HG03139 (cell line): ENCODE results near the gene SPEF1.
"Not testable (repeated sequence)": the region's sequence is repeated elsewhere in the genome, so short reads cannot be mapped to it uniquely, and the experiment has no call there.

Experiments
- ATAC-seq: cut with Tn5 transposase; IDR thresholded peaks from one replicate; pipeline ENCODE4 v1.9.1; 2021; ENCODE audit not compliant: unreplicated experiment

Gene SPEF1

DNA sequence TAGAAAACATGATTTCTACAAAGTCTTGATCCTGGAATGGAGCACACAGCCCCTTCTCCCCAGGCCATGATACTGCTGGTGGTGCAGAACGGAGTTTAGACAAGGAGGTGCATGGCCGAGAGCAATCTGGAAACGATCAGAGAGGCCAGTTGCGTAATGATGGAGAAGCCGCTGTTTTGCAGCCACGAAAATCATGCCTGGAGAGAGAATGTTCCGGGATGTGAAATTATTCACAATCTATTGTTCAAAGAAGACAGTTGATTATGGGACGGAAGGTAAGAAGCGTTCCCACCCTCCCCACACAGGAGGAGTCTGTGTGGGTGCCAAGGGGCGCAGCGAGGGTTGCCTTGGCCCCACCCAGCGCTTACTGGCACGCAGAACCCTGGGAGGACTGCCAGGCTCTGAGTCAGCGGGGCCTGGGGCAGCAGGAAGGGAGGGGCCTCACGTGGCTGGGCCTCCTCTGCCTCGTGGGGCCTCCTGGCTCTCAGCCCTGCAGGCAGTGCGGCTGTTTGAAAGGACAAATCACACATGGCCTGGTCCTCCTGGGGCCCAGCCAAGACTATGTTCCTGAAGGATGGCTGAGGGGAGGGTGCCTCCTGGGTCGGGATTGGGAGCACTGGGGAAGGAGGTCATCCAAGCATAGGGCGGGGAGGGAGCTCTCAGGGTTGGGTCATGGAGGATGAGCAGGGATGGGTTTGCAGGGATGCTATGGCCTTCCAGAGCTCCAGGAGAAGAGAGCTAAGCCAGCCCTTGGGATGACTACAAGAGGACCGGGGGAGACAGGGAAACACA lies 30.4 kb upstream of the SPEF1 start:
- ATAC-seq: no peak

DNA sequence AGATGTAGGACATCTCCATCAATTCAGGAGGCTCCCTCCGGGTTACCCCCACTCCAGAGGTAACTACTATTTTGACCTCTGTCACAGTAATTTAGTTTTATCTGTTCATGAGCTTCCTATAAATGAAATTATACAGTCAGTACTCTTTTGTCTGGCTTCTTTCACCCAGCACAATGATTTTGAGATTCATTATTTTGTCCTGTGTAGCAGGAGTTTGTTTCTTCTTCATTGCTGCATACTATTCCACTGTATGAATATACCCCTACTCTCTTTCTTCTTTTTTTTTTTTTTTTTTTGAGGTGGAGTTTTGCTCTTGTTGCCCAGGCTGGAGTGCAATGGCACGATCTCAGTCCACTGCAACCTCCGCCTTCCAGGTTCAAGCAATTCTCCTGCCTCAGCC lies 27.3 kb upstream of the SPEF1 start:
- ATAC-seq: no peak

DNA sequence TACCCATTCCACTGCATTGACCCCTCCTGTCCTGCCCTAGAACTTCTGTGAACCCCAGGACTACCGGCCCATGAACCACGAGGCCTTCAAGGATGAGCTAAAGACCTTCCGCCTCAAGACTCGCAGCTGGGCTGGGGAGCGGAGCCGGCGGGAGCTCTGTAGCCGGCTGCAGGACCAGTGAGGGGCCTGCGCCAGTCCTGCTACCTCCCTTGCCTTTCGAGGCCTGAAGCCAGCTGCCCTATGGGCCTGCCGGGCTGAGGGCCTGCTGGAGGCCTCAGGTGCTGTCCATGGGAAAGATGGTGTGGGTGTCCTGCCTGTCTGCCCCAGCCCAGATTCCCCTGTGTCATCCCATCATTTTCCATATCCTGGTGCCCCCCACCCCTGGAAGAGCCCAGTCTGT lies 23.5 kb upstream of the SPEF1 start:
- ATAC-seq: no peak

DNA sequence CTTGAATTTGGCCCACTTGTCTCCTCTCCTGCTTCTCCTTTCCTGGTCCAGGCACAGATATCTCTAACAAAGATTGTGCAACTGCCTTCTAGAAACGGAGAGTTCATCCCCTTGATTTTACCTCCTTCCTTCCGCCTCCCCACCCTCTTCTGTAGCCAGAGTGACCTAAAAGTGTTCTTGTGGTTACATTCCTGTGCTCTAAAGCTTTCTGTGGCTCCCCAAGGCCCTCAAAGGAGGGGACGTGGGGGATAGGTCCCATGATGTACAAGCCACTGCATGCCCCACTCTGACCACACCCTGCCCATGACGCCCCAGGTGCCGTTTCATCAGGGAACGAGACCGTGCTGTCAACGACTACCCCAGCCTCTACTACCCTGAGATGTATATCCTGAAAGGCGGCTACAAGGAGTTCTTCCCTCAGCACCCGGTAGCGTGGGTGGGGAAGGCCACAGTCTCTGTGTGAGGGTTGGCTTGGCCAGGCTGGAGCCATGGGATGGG lies 23.1 kb upstream of the SPEF1 start:
- ATAC-seq: no peak

DNA sequence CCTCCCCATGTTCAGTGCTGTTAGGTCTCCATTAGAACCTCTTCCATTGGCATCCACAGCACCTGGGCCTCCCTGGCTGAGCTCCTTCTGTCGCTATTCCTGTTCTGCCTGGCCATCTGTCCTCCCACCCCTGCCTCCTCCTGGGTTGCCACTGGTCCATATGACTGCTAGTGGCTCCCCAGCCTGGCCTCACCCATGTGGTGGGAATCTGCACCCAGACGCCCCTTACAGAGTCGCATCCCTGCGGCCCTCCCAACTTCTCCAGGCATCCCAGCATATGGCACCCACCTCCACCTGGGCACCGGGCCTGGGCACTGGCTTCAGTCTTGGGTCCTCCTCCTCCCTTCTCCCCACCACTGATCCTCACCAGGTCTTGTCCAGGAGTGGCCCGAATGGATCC lies 22.6 kb upstream of the SPEF1 start:
- no peak for ATAC-seq

DNA sequence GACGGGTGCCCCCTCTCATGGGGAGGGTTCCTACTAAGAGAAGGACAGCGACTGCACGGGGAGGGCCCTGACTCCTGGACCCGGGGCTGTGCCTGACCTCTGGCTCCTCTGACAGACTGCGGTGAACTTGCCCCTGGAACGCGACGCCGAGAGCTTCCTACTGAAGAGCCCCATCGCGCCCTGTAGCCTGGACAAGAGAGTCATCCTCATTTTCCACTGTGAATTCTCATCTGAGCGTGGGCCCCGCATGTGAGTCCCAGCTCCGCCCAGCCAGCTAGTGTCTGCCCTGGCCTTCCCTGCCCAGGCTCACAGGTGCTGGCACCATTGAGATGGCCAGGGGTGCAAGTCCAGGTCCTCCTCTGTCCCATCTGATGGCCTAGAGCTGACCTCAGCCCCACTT lies 22.0 kb upstream of the SPEF1 start:
- no peak for ATAC-seq

DNA sequence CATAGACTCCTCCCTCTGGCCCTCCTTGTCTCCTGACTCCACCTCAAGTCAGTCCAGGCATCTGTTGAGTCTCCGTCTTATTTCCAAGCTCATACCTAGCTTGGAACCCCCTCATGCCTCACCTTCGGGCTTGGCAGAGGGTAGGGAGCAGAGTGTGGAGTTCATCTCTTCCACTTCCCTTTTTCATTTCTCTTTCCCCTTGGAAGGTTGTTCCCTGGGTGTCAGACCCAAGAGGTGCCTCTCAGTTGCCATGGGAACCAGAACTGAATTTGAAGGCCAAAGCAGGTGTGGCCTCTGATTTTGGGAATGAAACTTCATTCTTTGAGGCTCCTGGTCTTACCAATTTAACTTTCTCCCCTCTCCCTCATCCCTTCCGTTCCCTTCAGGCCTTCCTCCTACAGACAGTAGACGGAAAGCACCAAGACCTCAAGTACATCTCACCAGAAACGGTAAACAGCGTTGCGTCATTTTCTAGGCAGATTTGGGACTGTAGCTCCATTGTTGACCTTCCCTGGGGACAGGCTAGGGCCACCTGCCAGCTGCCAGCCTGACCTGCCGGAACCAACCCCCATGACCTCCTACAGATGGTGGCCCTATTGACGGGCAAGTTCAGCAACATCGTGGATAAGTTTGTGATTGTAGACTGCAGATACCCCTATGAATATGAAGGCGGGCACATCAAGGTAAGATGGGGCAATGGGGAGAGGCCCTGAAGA lies 21.4 kb upstream of the SPEF1 start:
- no peak for ATAC-seq

DNA sequence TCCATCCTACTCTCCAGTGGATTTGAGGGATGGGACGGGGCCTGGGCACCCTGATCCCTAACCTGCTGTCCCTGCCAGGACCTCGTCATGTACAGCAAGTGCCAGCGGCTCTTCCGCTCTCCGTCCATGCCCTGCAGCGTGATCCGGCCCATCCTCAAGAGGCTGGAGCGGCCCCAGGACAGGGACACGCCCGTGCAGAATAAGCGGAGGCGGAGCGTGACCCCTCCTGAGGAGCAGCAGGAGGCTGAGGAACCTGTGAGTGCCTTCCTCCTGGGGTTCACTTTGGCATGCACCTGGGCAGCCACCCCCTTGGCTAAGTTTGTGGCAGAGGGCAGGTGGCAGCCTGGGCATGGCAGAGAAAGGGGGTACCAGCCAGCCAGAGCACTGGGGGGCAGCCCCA lies 20.6 kb upstream of the SPEF1 start:
- no peak for ATAC-seq

DNA sequence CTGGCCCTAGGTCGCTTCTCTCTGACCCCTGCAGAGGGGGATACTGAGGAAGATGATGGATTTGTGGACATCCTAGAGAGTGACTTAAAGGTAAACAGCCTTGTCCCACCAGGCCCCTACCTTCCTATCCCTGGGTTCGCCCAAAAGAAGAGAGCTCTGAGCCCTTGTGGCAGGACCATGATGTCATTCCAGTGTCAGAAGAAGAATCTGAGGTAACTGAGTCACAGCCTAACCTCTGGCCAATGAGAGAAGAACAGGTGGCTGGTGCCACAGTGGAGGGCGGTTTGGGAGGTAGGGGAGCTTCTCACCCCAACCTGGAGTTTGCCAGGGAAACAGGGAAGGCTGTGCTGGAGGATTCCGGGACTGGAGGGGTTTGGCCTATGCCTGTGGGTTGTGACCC lies 20.1 kb upstream of the SPEF1 start:
- no peak for ATAC-seq

DNA sequence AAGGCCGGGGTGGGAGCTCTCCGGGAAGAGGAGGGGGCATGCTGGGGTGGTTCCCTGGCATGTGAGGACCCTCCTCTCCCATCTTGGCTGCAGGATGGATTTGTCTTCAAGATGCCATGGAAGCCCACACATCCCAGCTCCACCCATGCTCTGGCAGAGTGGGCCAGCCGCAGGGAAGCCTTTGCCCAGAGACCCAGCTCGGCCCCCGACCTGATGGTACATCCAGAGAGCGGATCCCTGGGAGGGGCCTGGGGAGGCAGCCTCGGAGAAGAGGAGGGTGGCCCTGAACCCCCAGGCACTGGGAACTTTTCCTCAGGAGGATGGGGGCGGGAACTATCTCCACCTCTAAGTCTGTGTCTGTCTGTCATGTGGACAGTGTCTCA lies 19.6 kb upstream of the SPEF1 start:
- no peak for ATAC-seq

DNA sequence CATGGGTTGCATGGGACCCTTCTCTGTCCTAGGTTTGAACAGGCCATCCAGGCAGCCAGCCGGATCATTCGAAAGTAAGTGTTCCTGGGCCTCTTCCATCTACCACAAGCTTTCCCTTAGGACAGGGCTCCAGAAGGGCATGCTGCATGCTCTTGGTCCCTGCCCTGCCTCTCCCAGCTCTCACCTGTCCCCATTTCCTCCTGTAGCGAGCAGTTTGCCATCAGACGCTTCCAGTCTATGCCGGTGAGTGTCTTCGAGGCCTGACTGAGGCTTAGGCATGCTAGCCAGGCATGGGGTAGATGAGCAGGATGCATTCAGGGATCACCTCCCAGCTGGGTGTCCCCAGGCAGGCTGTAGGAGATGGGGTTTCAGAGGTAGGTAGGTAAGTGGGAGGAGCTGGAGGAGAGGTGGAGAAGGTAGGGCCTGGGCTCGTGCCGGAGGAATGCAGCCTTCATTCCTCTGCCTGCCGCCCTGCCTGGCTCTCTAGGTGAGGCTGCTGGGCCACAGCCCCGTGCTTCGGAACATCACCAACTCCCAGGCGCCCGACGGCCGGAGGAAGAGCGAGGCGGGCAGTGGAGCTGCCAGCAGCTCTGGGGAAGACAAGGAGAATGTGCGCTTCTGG lies 19.1 kb upstream of the SPEF1 start:
- no peak for ATAC-seq

DNA sequence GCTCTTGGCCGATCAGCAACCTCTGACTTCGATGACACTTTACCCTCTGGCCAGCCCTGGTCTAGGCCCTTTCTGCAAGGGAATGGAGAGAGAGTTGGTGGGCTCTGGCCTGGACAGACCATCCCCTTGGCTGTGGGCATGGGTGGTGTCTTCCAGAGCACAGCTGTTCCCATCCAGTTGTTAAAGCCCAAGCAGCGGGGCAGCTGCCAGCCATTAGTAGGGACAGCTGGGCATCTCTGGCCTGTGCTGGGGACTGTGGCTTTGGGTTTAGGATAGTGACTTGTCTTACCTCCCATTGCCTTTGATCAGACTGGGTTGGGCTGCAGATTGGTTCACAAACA lies 17.6 kb upstream of the SPEF1 start:
- ATAC-seq: no peak

DNA sequence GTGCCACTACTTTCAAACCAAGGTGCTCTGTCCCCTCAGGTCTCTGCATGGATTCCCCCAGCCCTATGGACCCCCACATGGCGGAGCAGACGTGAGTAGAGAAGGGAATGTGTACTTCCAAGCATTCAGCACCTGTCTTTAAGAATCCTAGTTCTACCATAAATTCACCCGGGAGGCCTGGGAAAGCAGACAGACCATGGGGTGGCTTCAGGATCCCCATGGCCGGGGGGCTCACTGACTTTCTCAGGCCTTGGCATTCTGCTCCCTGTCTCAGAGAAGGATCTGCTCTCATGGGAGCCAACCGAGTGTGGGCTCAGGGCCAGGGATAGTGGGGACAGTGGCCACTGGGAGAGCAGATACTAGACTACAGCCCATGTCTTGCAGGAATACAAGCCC lies 17.1 kb upstream of the SPEF1 start:
- ATAC-seq: no peak

DNA sequence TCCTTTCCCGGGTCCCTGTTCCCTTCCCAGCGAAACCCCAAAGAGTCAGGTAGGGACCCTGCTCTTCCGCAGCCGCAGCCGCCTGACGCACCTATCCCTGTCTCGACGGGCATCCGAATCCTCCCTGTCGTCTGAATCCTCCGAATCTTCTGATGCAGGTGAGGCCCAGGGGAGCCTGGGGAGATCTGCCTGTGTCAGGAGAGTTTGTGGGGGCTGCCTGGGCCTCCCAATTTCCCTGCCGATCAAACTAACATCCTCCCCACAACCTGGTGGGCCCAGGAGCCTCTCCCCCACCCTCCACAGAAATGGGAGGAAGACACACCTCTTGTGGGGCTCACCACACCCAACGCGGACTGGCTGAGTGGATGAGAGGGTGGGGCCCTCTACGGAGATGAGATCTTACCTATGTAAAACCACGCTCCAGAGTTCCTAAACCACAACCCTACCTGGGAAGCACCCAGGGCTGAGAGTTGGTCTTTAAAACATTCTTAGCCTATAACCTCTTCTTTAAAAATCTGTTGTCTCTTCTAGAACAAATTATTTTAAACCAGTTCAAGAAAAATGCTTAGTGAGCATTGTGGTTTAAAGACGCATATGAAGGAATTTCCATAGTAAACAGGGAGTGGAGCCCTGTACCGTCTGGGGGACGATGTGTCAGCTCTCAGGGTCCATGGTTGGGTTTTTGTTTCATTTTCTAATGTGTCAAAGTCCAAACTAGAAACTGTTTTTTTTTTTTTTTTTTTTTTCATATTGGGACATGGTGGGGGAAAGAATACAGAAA lies 16.5 kb upstream of the SPEF1 start:
- no peak for ATAC-seq

DNA sequence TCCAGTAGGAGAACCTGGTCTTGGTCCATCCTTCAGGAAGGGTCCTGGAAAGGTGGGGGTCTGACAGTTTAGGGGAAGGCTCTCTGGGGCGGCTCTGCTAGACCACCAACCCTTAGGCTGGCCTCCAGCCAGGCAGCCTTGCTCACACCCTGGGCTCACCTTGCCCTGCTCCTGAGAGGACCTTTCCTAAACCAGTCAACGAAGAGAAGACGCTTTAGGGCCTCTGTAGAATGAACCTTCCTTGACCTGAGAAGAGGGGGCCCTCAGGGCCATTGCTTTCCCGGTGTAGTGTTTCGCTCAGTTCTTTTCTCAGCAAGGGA lies 15.9 kb upstream of the SPEF1 start:
- ATAC-seq: no peak

DNA sequence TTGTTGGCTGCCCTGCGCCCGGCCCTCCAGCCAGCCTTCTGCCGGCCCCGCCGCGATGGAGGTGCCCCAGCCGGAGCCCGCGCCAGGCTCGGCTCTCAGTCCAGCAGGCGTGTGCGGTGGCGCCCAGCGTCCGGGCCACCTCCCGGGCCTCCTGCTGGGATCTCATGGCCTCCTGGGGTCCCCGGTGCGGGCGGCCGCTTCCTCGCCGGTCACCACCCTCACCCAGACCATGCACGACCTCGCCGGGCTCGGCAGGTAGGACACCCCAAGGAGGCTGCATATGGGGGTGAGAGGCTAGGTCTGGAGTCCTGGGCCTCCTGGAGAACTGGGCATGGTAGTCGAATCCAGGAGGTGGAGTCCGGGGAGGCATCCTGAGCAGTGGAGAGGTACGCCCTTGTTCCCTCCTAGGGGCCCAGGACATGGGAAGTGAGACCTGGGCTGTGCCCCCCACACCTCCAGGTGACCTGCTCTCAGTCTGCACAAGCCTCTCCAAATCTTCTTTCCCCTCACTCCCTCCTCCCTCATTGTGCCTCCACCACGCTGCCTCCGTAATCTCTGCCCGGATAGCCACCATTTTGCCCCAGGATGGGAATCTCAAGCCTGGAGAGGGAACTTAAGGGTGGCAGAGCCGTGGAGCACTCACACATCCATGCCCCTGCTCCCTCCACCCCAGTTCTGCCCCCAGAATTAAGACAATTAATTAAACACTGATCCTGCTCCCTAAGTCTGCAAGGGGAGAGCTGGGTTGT lies 15.4 kb upstream of the SPEF1 start:
- ATAC-seq: peak; percentile 9

DNA sequence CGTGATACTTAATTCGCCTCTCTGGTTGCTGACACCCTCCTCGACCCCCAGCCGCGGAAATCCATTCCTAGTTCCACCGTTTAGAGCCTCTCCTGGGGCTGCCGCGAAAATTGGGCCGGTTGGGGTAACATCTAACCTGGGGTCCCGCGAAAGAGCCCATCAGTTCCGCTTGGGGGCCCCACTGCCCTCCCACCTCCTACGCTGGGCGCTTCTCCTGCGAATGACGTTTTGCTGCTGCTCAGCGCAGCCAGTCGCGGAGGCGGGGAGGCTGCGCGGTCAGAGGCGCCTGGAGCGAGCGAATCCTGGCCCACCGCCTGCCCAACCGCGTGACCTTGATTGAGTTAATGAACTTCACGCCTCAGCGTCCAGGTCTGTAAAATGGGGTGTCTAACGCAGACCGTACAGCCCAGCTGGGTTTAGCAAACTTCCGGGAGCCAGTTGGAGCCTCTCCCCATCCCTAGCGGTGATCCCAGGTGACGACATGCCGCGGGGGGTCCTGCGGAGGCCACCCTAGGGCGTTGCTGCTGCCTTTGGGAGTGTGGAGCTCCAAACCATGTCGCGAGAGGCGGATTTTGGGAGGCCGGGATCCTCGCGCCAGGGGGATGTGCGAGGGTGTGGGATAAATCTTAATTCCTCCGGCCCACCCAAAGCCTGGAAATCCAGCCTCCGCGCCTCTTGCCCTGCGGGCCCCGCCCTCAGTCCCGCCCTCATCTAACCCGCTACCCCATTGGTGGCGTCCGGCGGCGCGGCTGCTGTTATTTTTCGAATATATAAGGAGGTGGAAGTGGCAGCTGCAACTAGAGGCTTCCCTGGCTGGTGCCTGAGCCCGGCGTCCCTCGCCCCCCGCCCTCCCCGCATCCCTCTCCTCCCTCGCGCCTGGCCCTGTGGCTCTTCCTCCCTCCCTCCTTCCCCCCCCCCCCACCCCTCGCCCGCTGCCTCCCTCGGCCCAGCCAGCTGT lies 14.5 kb upstream of the SPEF1 start, which contains the start of gene CDC25B:
Gene CDC25B, plus strand, starts transcription at position 800 of the 958 bp plus-strand sequence. CDS start 222 bp downstream, outside the sequence.
- peak; percentile 53 for ATAC-seq

DNA sequence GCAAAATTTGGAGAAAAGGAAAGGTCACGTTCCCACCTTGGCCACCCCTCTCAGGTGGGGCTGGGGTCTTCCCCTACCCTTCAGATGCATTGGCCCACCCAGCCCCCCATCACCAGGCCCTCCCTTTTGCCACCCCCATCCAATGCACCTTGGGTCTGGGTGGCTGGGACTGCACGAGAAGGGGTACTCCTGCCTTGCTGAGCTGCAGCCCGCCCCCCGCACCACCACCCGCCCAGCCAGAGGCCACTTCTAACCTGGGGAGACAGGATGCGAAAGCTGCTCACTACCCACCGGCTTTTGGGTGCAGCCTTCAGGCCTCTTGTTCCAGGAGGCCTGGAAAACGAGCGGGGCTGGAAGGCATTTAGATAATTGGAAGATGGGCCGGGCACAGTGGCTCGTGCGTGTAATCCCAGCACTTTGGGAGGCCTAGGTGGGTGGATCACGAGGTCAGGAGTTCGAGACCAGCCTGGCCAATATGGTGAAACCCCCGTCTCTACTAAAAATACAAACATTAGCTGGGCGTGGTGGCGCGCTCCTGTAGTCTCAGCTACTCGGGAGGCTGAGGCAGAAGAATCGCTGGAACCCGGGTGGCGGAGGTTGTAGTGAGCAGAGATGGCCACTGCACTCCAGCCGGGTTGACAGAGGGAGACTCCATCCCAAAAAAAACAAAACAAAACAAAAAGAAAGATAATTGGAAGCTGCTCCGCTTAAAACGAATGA lies 13.6 kb upstream of the SPEF1 start:
- no peak for ATAC-seq

DNA sequence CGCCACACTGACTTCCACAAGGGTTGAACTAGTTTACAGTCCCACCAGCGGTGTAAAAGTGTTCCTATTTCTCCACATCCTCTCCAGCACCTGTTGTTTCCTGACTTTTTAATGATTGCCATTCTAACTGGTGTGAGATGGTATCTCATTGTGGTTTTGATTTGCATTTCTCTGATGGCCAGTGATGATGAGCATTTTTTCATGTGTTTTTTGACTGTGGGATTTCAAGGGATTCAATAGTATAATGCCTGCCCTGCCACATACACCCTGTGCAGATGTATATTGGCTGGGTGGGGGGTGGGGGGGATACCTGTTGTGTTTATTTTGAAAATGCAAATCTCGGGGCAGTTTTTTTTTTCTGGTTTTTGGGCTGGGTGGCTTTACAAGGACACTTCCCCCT lies 12.9 kb upstream of the SPEF1 start:
- ATAC-seq: not testable (repeated sequence)
